ENCODE results near the gene KRT84.
"Not testable (repeated sequence)": the region's sequence is repeated elsewhere in the genome, so short reads cannot be mapped to it uniquely, and the experiment has no call there.

KRT84 gene

DNA sequence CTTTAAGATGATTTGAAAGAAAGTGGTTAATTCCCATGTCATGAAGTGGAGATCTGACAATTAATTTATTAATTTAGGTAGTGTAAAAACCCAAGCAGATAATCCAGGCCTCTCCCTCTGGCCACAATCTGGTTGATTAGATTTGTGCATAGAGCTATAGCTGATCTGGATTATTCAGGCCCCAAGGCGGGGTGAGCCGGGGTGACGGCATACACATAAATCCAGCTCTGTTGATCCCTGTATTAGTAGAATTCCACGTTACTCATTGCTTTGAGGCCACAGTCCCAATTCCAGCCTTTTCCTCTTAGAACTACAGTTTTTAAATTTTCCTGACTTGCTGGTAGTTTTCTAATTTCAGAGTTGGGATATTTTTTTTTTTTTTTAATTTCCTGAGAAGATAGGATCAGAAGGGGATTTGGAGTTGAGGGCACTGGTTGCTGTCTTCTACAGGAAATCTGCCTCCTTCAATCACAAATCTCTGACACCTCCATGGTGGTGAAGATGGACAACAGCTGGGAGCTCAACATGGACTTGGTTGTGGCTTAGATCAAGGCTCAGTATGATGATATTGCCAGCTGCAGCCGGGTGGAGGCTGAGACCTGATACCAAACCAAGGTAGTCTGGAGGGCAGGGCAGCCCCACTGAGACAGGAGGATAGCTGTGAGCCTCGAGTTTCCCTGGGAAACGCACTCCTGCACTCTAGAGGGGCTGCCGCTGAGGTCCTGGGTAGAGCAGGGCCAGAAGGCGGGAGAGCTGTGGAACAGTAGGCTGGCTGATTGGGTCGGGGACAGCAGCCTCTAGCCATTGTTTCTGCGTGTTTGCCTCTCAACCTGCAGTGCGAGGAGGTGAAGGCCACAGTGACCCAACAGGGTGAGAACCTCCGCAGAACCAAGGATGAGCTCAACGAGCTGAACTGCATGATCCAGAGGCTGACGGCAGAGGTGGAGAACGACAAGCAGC is 37.6 kb downstream of the KRT84 start:
- Histone ChIP-seq H3K36me3 (replicated peaks) (no peaks in the 10 kb centered on the region), H3K4me1 (no peaks in the 10 kb centered on the region), H3K27me3 (ENCODE audit: low read depth) (no peaks in the 10 kb centered on the region), H3K9me3 (0 out of 2 replicates have a peak, but pooled peaks cover 4% of the 10 kb centered on the region), H3K4me3 (no peak overlapping the region)
- in situ Hi-C loops (cut with MboI; ENCODE audit: low sequenced_read_pairs): no loop called here
- no peak for DNase-seq (ENCODE audit: low spot score in 2 of 2)

DNA sequence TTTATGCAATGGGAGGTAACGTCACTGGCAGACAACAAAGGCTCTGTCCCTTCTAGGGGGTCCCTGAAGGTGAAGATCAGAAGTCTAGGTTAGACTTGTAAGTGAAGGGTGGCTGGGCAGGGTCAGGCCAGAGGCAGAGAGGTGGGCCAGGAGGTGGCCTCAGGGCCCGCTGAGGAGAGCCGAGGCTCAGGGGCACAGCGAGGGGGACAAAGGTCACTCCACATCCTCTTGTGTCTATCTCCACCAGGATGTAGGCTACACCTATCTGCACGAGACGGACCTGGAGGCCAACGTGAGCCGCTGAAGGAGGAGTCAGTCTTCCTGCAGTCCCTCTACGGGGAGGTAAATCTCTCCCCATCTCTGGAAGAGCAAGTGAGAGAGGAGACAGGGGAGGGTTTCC is 38.4 kb downstream of the KRT84 start:
- H3K27me3 ChIP-seq (ENCODE audit: low read depth): no peaks in the 10 kb centered on the region
- in situ Hi-C loops (cut with MboI; ENCODE audit: low sequenced_read_pairs): no loop called here
- DNase-seq (ENCODE audit: low spot score in 2 of 2): no peak

DNA sequence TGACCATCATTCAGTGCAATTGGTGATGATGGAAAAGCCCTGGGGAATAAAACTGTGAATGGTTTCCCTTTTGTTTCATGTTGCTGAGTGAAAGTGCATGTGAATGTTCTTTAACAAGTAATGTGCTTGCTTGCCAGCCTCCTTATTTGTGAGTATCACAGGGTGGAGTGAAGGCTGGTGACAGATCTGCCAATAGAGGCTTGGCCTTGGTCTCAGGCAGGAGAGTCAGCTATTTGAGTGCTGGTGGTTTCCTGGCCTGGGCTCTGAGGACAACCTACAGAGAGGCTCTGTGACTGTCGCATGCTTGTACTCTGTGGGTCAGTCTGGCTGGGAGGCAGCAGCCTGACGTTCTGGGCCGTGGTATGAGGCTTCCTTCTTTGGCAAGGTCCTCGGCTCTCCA is 38.9 kb downstream of the KRT84 start:
- H3K27me3 ChIP-seq (ENCODE audit: low read depth): no peaks in the 10 kb centered on the region
- 0 out of 2 replicates have a peak, but pooled peaks cover 4% of the 10 kb centered on the region for H3K9me3 ChIP-seq
- H3K4me3 ChIP-seq: no peak overlapping the region
- in situ Hi-C loops (cut with MboI; ENCODE audit: low sequenced_read_pairs): no loop called here
- no peak for DNase-seq (ENCODE audit: low spot score in 2 of 2)
- H3K4me1 ChIP-seq: no peaks in the 10 kb centered on the region
- no peaks in the 10 kb centered on the region for H3K36me3 ChIP-seq (replicated peaks)

More for the DNA sequence above, 38.4 kb downstream of the KRT84 start:
- Histone ChIP-seq H3K9me3 (0 out of 2 replicates have a peak, but pooled peaks cover 4% of the 10 kb centered on the region), H3K36me3 (replicated peaks) (no peaks in the 10 kb centered on the region), H3K4me1 (no peaks in the 10 kb centered on the region), H3K4me3 (no peak overlapping the region)

DNA sequence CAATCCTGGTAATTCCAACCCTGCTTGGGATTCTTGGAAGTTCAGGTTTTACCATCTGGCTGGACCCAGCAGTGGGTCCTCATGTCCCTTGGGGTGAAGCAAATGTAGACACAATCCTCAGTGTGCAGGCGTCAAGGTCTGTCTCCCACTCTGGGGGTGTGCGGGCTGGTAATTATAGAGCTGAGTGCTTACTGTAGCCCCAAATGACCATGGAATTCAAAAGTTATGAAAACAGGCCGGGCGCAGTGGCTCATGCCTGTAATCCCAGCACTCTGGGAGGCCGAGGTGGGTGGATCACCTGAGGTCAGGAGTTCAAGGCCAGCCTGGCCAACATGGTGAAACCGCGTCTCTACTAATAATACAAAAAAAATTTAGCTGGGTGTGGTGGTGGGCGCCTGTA is 40.4 kb downstream of the KRT84 start:
- DNase-seq (ENCODE audit: low spot score in 2 of 2); H3K9me3 ChIP-seq; H3K27me3 ChIP-seq (ENCODE audit: low read depth); H3K36me3 ChIP-seq (replicated peaks); in situ Hi-C loops (cut with MboI; ENCODE audit: low sequenced_read_pairs); H3K4me3 ChIP-seq; H3K4me1 ChIP-seq: not testable (repeated sequence)

DNA sequence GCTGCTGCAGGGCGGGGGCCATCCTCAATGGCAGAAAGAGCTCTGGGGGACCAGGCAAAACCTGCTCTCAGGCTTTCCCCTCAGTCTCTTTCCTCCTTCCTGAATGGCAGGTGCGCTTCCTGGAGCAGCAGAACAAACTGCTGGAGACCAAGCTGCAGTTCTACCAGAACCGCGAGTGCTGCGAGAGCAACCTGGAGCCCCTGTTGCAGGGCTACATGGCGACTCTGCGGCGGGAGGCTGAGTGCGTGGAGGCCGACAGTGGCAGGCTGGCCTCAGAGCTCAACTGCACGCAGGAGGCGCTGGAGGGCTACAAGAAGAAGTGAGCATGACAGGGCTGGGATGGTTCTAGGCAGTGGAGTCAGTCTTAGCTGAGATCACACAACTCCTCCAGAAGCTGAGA is 41.3 kb downstream of the KRT84 start:
- in situ Hi-C loops (cut with MboI; ENCODE audit: low sequenced_read_pairs): no loop called here
- DNase-seq (ENCODE audit: low spot score in 2 of 2): no peak
- Histone ChIP-seq H3K4me3 (no peak overlapping the region), H3K36me3 (replicated peaks) (no peaks in the 10 kb centered on the region), H3K27me3 (ENCODE audit: low read depth) (no peaks in the 10 kb centered on the region), H3K4me1 (no peaks in the 10 kb centered on the region), H3K9me3 (0 out of 2 replicates have a peak, but pooled peaks cover 4% of the 10 kb centered on the region)

GRCh38 chr12:52343550-52343949 is 41.9 kb downstream of the KRT84 start:
- in situ Hi-C loops (cut with MboI; ENCODE audit: low sequenced_read_pairs): no loop called here
- Histone ChIP-seq H3K9me3 (0 out of 2 replicates have a peak, but pooled peaks cover 4% of the 10 kb centered on the region), H3K4me1 (no peaks in the 10 kb centered on the region), H3K27me3 (ENCODE audit: low read depth) (no peaks in the 10 kb centered on the region; the same call in 1 of the 2 replicates), H3K36me3 (replicated peaks) (no peaks in the 10 kb centered on the region), H3K4me3 (no peak overlapping the region)
- no peak for DNase-seq (ENCODE audit: low spot score in 2 of 2)

DNA sequence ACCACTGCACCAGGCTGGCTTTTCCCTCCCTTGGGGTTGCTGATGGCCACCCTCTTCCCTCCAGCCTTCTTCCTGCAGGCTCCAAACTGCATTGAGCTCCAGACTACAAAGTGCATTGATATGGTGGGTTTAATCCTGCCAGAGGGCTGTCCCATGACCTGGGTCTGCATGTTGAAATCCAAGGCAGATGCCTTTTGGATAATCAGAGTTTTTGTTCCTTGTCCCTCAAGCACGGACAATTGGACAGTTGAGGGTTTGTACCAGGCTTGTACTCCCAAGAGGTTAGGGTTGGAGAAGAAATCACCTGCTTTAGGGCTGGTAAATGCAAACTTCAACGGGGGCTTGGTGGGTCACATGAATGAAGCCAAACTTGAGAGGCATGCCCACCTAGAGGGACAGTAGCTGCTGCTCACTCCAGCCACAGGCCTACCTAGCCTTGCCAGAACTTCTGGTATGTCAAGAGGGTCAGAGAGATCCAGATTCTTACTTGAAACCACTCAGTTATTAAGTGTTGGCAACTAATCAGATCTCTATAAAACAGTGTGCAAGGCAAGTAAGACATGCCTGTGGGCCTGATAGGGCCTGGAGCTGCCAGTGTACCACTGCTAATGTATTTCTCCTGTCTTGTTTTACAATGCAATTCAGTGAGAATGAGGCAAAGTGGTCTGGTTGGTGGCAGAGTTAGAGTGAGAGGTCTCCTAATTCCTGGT is 42.5 kb downstream of the KRT84 start:
- in situ Hi-C loops (cut with MboI; ENCODE audit: low sequenced_read_pairs): no loop called here
- Histone ChIP-seq H3K4me1 (no peaks in the 10 kb centered on the region), H3K4me3 (no peak overlapping the region), H3K36me3 (replicated peaks) (no peaks in the 10 kb centered on the region), H3K27me3 (ENCODE audit: low read depth) (no peaks in the 10 kb centered on the region; the same call in 1 of the 2 replicates), H3K9me3 (0 out of 2 replicates have a peak, but pooled peaks cover 4% of the 10 kb centered on the region)
- no peak for DNase-seq (ENCODE audit: low spot score in 2 of 2)

- Histone ChIP-seq H3K4me3 (no peak overlapping the region), H3K9me3 (0 out of 2 replicates have a peak, but pooled peaks cover 4% of the 10 kb centered on the region), H3K27me3 (ENCODE audit: low read depth) (peaks cover 7% of the 10 kb centered on the region), H3K36me3 (replicated peaks) (no peaks in the 10 kb centered on the region), H3K4me1 (no peaks in the 10 kb centered on the region)
- no peak for DNase-seq (ENCODE audit: low spot score in 2 of 2)
- in situ Hi-C loops (cut with MboI; ENCODE audit: low sequenced_read_pairs): no loop called here
These were observed 44.3 kb downstream of the KRT84 start for GRCh38 chr12:52341066-52341580.

- no peak for DNase-seq (ENCODE audit: low spot score in 2 of 2)
- Histone ChIP-seq H3K36me3 (replicated peaks) (no peaks in the 10 kb centered on the region), H3K4me3 (no peak overlapping the region), H3K27me3 (ENCODE audit: low read depth) (peaks cover 7% of the 10 kb centered on the region), H3K9me3 (no peaks in the 10 kb centered on the region), H3K4me1 (no peaks in the 10 kb centered on the region)
- in situ Hi-C loops (cut with MboI; ENCODE audit: low sequenced_read_pairs): no loop called here
These were observed 47.1 kb downstream of the KRT84 start for GRCh38 chr12:52338241-52338960.

DNA sequence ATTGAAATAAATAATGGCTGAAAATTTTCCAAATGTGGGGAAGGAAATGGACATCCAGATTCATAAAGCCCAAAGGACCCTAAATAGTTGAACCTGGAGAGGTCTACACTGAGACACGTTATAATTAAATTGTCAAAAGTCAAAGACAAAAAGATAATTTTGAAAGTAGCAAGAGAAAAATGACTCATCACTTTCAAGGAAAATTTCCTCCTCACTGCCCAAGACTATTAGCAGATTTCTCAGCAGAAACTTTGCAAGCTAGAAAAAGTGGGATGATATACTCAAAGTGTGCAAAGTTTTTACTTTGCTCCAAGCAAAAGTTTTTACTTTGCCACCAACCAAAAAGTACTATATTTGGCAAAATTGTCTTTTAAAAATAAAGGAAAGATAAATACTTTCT is 48.4 kb downstream of the KRT84 start:
- peaks cover 10% of the 10 kb centered on the region for H3K27me3 ChIP-seq (ENCODE audit: low read depth)
- no peaks in the 10 kb centered on the region for H3K9me3 ChIP-seq
- no peak overlapping the region for H3K4me3 ChIP-seq
- no peaks in the 10 kb centered on the region for H3K36me3 ChIP-seq (replicated peaks)
- in situ Hi-C loops (cut with MboI; ENCODE audit: low sequenced_read_pairs): no loop called here
- no peaks in the 10 kb centered on the region for H3K4me1 ChIP-seq
- no peak for DNase-seq (ENCODE audit: low spot score in 2 of 2)

GRCh38 chr12:52336641-52337040 is 48.8 kb downstream of the KRT84 start:
- Histone ChIP-seq H3K4me1 (no peaks in the 10 kb centered on the region), H3K9me3 (no peaks in the 10 kb centered on the region), H3K36me3 (replicated peaks) (no peaks in the 10 kb centered on the region), H3K4me3 (no peak overlapping the region), H3K27me3 (ENCODE audit: low read depth) (peaks cover 10% of the 10 kb centered on the region)
- no peak for DNase-seq (ENCODE audit: low spot score in 2 of 2)
- in situ Hi-C loops (cut with MboI; ENCODE audit: low sequenced_read_pairs): no loop called here

GRCh38 chr12:52335598-52336262 is 49.7 kb downstream of the KRT84 start:
- Histone ChIP-seq H3K9me3 (no peaks in the 10 kb centered on the region), H3K4me1 (no peaks in the 10 kb centered on the region), H3K27me3 (ENCODE audit: low read depth) (peaks cover 13% of the 10 kb centered on the region), H3K4me3 (no peak overlapping the region), H3K36me3 (replicated peaks) (no peaks in the 10 kb centered on the region)
- in situ Hi-C loops (cut with MboI; ENCODE audit: low sequenced_read_pairs): no loop called here
- no peak for DNase-seq (ENCODE audit: low spot score in 2 of 2)

DNA sequence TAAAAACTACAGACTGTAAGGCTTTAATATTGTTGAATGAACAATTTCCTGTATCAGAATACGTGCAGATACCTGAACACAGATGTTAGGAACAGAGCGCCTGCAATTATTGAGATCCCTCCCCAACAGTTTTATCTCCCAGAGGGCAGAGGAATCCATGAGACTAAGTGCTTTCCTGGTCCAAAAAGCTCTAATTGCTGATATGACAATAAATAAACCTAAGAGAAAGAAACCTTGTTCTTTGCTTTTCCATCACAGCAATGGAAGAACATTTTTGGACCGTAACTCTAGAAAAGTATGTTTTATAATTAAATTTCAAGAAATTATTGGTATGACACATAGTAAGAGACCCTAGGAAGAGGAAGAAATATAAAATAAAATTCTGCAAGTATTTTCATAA is 51.3 kb downstream of the KRT84 start:
- H3K4me1 ChIP-seq: no peaks in the 10 kb centered on the region
- DNase-seq (ENCODE audit: low spot score in 2 of 2): no peak
- H3K27me3 ChIP-seq (ENCODE audit: low read depth): peaks cover 20% of the 10 kb centered on the region
- H3K36me3 ChIP-seq (replicated peaks): no peaks in the 10 kb centered on the region
- in situ Hi-C loops (cut with MboI; ENCODE audit: low sequenced_read_pairs): no loop called here
- H3K9me3 ChIP-seq: no peaks in the 10 kb centered on the region
- no peak overlapping the region for H3K4me3 ChIP-seq

Measured in HAP-1 (cell line).